B cell (primary cell): ENCODE measurements around the gene CEP131. TPM values are rescaled to one million over a fixed set of nuclear protein-coding genes. Genes with fewer than 3 reads are reported as not detected.

Experiments used
- ATAC-seq: fragments of 200-7000 bp; cut with Tn5 transposase; one replicate; pipeline ENCODE4 v1.10.0; 2021; ENCODE audit warnings: low read depth, mild to moderate bottlenecking, moderate number of reproducible peaks, moderate library complexity
- CTCF ChIA-PET: fragments of 350-600 bp; sonication (Branson Sonifier 250); formaldehyde crosslinking; loops from one replicate; lab custom pipeline; 2021; ENCODE audit warnings: antibody characterized with exemption, inconsistent platforms; lab: Charles Lee
- POLR2A ChIA-PET: fragments of 350-600 bp; sonication (Branson Sonifier 250); formaldehyde crosslinking; loops from one replicate; lab custom pipeline; 2021; ENCODE audit warnings: antibody characterized with exemption; lab: Charles Lee
- DNase-seq: peaks from one replicate; pipeline ENCODE4 v3.0.0; 2013
- H2AFZ ChIP-seq: 2 replicates; pipeline ENCODE4 v1.6.1; 2012; ENCODE audit warnings: mild to moderate bottlenecking, low read depth, low read length; ENCODE audit not compliant: insufficient read depth, poor library complexity, severe bottlenecking
- H3K27ac ChIP-seq, 2 donors: 1 replicate in 1 of 2; 2 replicates in 1 of 2; pipeline ENCODE4 v1.5.1; 2012 to 2013; ENCODE audit warnings: low read length in 2 of 2, mild to moderate bottlenecking in 2 of 2, moderate library complexity in 1 of 2
- H3K27me3 ChIP-seq, 4 experiments: fragments of 200-600 bp in 1 of 4; sonication (generic) in 1 of 4; replicated peaks in 1 of 4; 1 replicate in 2 of 4; 2 replicates in 2 of 4; pipeline versions ENCODE4 v1.6.1 to v1.7.0; 2013 to 2016; ENCODE audit warnings: low read length in 3 of 4, mild to moderate bottlenecking in 2 of 4, mixed read lengths in 1 of 4, moderate library complexity in 1 of 4; ENCODE audit not compliant: insufficient read depth in 4 of 4, control insufficient read depth in 3 of 4; ENCODE audit errors: control extremely low read depth in 1 of 4
- H3K36me3 ChIP-seq, 2 experiments: replicated peaks in 1 of 2; 1 replicate in 1 of 2; 2 replicates in 1 of 2; pipeline versions ENCODE4 v1.6.1 to v1.7.1; 2013; ENCODE audit warnings: low read length in 1 of 2; ENCODE audit not compliant: insufficient read depth in 2 of 2, control insufficient read depth in 1 of 2; ENCODE audit errors: control extremely low read depth in 1 of 2, extremely low read depth in 1 of 2
- H3K4me1 ChIP-seq, 2 donors: fragments of 200-600 bp in 1 of 2; sonication (generic) in 1 of 2; 1 replicate in 1 of 2; 2 replicates in 1 of 2; pipeline versions ENCODE4 v1.5.1 to v1.6.1; 2013 to 2017; ENCODE audit warnings: low read length in 2 of 2; ENCODE audit not compliant: control insufficient read depth in 2 of 2, insufficient read depth in 2 of 2
- H3K4me2 ChIP-seq: replicated peaks from 2 replicates; pipeline ENCODE3; 2012; ENCODE audit warnings: mild to moderate bottlenecking, low read depth, low read length; ENCODE audit not compliant: poor library complexity, severe bottlenecking
- H3K4me3 ChIP-seq, 5 experiments: fragments of 200-600 bp in 1 of 5; sonication (generic) in 1 of 5; 1 replicate in 3 of 5; 2 replicates in 2 of 5; pipeline versions ENCODE4 v1.5.1 to v1.7.0; 2011 to 2016; ENCODE audit warnings: low read length in 4 of 5, mild to moderate bottlenecking in 4 of 5, low read depth in 2 of 5, control low read depth in 1 of 5, moderate library complexity in 1 of 5; ENCODE audit not compliant: insufficient read depth in 1 of 5; ENCODE audit errors: control extremely low read depth in 1 of 5, extremely low read depth in 1 of 5
- H3K79me2 ChIP-seq: fragments of 200-600 bp; sonication (generic); one replicate; pipeline ENCODE4 v1.6.0; 2016; ENCODE audit warnings: low read length; ENCODE audit not compliant: control insufficient read depth, insufficient read depth
- H3K9ac ChIP-seq: fragments of 200-600 bp; sonication (generic); 2 replicates; pipeline ENCODE4 v1.6.1; 2017; ENCODE audit warnings: mild to moderate bottlenecking, low read length, moderate library complexity
- H3K9me3 ChIP-seq, 3 donors: one replicate each; pipeline versions ENCODE4 v1.6.1 to v1.7.1; 2013; ENCODE audit warnings: low read length in 2 of 3; ENCODE audit not compliant: control insufficient read depth in 2 of 3, insufficient read depth in 1 of 3; ENCODE audit errors: control extremely low read depth in 1 of 3
- H4K20me1 ChIP-seq: 2 replicates; pipeline ENCODE4 v1.6.0; 2012; ENCODE audit warnings: mild to moderate bottlenecking, low read length; ENCODE audit not compliant: insufficient read depth, control insufficient read depth, poor library complexity, severe bottlenecking
- H3K27ac Mint-ChIP-seq: one replicate; pipeline ENCODE4 v1.8.0; 2021; ENCODE audit warnings: mixed read lengths
- H3K27me3 Mint-ChIP-seq: one replicate; pipeline ENCODE4 v1.8.0; 2021; ENCODE audit warnings: mixed read lengths
- H3K4me1 Mint-ChIP-seq: one replicate; pipeline ENCODE4 v1.8.0; 2021; ENCODE audit warnings: mixed read lengths
- H3K4me3 Mint-ChIP-seq: one replicate; pipeline ENCODE4 v1.8.0; 2021; ENCODE audit warnings: mixed read lengths
- H3K9me3 Mint-ChIP-seq: one replicate; pipeline ENCODE4 v1.8.0; 2022; ENCODE audit warnings: mixed read lengths; ENCODE audit not compliant: insufficient read depth
- EZH2 ChIP-seq: IDR thresholded peaks from 2 replicates; pipeline ENCODE4 v1.6.1; 2012; ENCODE audit warnings: borderline replicate concordance, low read depth, mild to moderate bottlenecking, moderate library complexity, low read length; ENCODE audit not compliant: insufficient read depth, poor library complexity, severe bottlenecking
- WGBS: methylation state at CpG from one replicate; pipeline ENCODE4 v1.1.5; 2013; ENCODE audit warnings: missing lambda C conversion rate; ENCODE audit not compliant: insufficient coverage; 5-methylcytosine and 5-hydroxymethylcytosine counted together
- intact Hi-C: fragments of 100-400 bp; cut with micrococcal nuclease; formaldehyde crosslinking; loops from one replicate; pipeline ENCODE4 v1.10.0; 2022
- polyA plus RNA-seq: library from polyadenylated mRNA; depleted of rRNA; stranded (reverse); fragments of >200 nt; gene quantifications from 2 replicates; pipeline ENCODE4 v1.2.3, GENCODE V29; 2012
- total RNA-seq, 2 donors: library from RNA; stranded (reverse); fragments of 120-200 nt in 1 of 2; gene quantifications; 1 replicate in 1 of 2; 2 replicates in 1 of 2; pipeline versions ENCODE4 v1.2.3 to v1.2.4, GENCODE V29; 2013 to 2022
- TF ChIP-seq, protein P1 (sequence below): fragments of 200-600 bp; IDR thresholded peaks from one replicate; pipeline ENCODE4 v1.8.0; 2022; ENCODE audit warnings: antibody characterized with exemption, mild to moderate bottlenecking

CEP131 gene
- total and polyA plus RNA-seq, 2 donors (not counting 1 experiment from before 2014, with no cell fraction given), result 18.8 to 25.5 TPM

DNA sequence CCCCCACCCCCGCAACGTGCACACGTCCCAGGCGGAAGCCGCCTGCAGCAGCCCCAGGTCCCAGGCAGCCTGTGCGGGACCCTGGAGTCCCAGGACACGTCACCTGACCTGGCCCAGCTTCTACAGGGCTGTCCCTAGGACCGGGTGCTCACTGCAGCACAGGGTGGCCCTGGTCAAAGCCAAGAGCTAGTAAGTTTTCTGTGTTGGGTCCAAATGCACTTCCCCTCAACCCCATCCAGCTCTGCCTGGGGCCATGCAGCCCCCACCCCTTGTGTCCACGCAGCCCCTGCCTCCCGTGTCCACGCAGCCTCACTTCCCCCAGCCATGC lies 79.6 kb downstream of the CEP131 start:
- DNase-seq (no peak), ATAC-seq (no peak)
- Mint-ChIP-seq H3K27ac (no peak overlapping the region), H3K9me3 (no peaks in the 10 kb centered on the region), H3K4me3 (no peak overlapping the region), H3K27me3 (peaks cover 3% of the 10 kb centered on the region), H3K4me1 (peaks cover 2% of the 10 kb centered on the region)
- H2AFZ ChIP-seq, result no peak overlapping the region
- no peak overlapping the region for H3K4me3 ChIP-seq
- ChIA-PET POLR2A (no interaction called here), CTCF (interaction anchor here (0.6 to 5.0 kb wide), 8 partner anchors 8 to 394 kb away, joined by 3 to 43 read pairs (median 4); partner anchors contain the start of genes CEP131, NDUFAF8 and TEPSIN)
- no peak overlapping the region for H3K9ac ChIP-seq
- H3K27me3 ChIP-seq, result peaks cover 0 to 4% (median 0%) of the 10 kb centered on the region in 4 experiments
- H3K4me1 ChIP-seq, result no peaks in the 10 kb centered on the region
- WGBS, result 87% methylated on average over 9 of the region's 11 CpGs
- H3K36me3 ChIP-seq, result no peaks in the 10 kb centered on the region
- intact Hi-C loops, result loop anchor here (5.0 kb wide), 1 partner anchor 79 kb away; the partner anchor contains the start of gene CEP131
- H3K79me2 ChIP-seq, result no peaks in the 10 kb centered on the region
- H4K20me1 ChIP-seq, result no peaks in the 10 kb centered on the region
- peaks cover 0 to 3% (median 0%) of the 10 kb centered on the region in 3 donors for H3K9me3 ChIP-seq
- TF ChIP-seq EZH2, result no peak
- TF ChIP-seq, protein P1, sequence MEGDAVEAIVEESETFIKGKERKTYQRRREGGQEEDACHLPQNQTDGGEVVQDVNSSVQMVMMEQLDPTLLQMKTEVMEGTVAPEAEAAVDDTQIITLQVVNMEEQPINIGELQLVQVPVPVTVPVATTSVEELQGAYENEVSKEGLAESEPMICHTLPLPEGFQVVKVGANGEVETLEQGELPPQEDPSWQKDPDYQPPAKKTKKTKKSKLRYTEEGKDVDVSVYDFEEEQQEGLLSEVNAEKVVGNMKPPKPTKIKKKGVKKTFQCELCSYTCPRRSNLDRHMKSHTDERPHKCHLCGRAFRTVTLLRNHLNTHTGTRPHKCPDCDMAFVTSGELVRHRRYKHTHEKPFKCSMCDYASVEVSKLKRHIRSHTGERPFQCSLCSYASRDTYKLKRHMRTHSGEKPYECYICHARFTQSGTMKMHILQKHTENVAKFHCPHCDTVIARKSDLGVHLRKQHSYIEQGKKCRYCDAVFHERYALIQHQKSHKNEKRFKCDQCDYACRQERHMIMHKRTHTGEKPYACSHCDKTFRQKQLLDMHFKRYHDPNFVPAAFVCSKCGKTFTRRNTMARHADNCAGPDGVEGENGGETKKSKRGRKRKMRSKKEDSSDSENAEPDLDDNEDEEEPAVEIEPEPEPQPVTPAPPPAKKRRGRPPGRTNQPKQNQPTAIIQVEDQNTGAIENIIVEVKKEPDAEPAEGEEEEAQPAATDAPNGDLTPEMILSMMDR, result no peak
- no peak overlapping the region for H3K27ac ChIP-seq
- no peak overlapping the region for H3K4me2 ChIP-seq

DNA sequence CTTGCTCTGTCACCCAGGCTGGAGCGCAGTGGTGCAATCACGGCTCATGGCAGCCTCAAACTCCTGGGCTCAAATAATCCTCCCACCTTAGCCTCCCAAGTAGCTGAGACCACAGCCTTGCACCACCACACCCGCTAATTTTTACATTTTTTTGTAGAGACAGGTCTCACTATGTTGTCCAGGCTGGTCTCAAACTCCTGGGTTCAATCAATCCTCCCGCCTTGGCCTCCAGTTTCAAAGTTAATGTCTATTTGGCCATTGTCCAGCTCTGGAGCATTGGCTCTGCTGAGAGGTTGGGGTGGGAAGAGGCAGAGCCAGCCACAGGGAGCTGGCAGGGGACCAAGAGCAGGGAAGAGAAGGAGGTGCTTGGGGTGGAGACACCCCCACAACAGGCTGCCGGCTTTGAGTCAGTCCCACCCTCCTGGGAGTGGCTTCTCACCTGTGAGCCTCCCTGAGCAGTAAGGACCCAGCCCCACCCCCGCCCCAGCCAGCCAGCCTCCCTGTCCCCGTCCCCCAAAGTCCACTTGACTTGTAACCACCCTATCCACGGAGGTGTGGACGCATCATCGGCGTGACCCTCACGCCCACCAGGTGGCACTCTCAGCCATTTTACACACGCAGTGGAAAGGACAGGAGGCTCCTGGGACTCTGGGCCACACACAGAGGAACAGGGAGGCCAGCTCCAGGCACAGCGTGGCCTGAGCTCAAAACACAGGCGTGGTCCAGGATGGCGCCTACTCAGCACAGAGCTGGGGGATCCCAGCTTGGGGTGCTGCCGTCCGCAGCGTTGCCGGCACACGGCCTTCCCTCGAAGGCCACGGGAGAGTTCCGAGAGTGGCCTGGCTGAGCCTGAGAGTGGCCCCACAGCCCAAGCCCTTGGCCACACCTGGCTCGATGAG lies 80.2 kb downstream of the CEP131 start:
- H3K36me3 ChIP-seq, result no peaks in the 10 kb centered on the region
- intact Hi-C loops, result loop anchor here (5.0 kb wide), 1 partner anchor 80 kb away; the partner anchor contains the start of gene CEP131
- TF ChIP-seq, protein P1, result peak; percentile 73
- no peak for TF ChIP-seq EZH2
- Mint-ChIP-seq H3K9me3 (no peaks in the 10 kb centered on the region), H3K27ac (no peak overlapping the region), H3K27me3 (peaks cover 3% of the 10 kb centered on the region), H3K4me3 (no peak overlapping the region), H3K4me1 (peaks cover 2% of the 10 kb centered on the region)
- POLR2A ChIA-PET, result interaction anchor here (1.0 kb wide), 1 partner anchor 97 kb away, joined by 3 read pairs; the partner anchor contains the start of genes NDUFAF8 and TEPSIN
- no peaks in the 10 kb centered on the region for H3K4me1 ChIP-seq
- H3K27me3 ChIP-seq, result peaks cover 0 to 4% (median 0%) of the 10 kb centered on the region in 4 experiments
- H3K4me2 ChIP-seq, result no peak overlapping the region
- peaks cover 0 to 7% (median 0%) of the 10 kb centered on the region in 3 donors for H3K9me3 ChIP-seq
- H3K79me2 ChIP-seq, result no peaks in the 10 kb centered on the region
- WGBS, result 53% methylated on average over 23 of the region's 25 CpGs
- ATAC-seq, result peak; percentile 73
- CTCF ChIA-PET, result interaction anchor here (0.6 to 5.0 kb wide), 13 partner anchors 9 to 459 kb away, joined by 3 to 43 read pairs (median 4); partner anchors contain the start of genes CEP131, NDUFAF8 and TEPSIN
- peak; percentile 79 for DNase-seq
- H3K27ac ChIP-seq, result no peak overlapping the region
- H4K20me1 ChIP-seq, result no peaks in the 10 kb centered on the region
- H3K4me3 ChIP-seq, result no peak overlapping the region
- H2AFZ ChIP-seq, result peak overlapping the region; percentile 16
- no peak overlapping the region for H3K9ac ChIP-seq
